Tibial nerve (tissue), 4 donors: ENCODE data around the gene SMIM9. TPM values are rescaled to one million over a fixed set of nuclear protein-coding genes. Genes with fewer than 3 reads are reported as not detected.

Experiments used
- DNase-seq, 2 donors: peaks; one replicate each; pipeline ENCODE4 v3.0.0-alpha.2; 2019; ENCODE audit warnings: low spot score in 2 of 2
- H3K27ac ChIP-seq, 4 donors: fragments of 200-600 bp; sonication (generic) in 3 of 4; one replicate each; pipeline ENCODE4 v1.5.1; 2017 to 2019; ENCODE audit warnings: mild to moderate bottlenecking in 1 of 4
- H3K27me3 ChIP-seq, 2 donors: fragments of 200-600 bp; sonication (generic) in 1 of 2; one replicate each; pipeline versions ENCODE4 v1.5.1 to v1.6.0; 2017 to 2019
- H3K36me3 ChIP-seq, 3 donors: fragments of 200-600 bp; sonication (generic); one replicate each; pipeline ENCODE4 v1.5.1; 2018 to 2019
- H3K4me1 ChIP-seq, 4 donors: fragments of 200-600 bp; sonication (generic) in 3 of 4; one replicate each; pipeline ENCODE4 v1.5.1; 2017 to 2019
- H3K4me3 ChIP-seq, 4 donors: fragments of 200-600 bp; sonication (generic) in 3 of 4; one replicate each; pipeline ENCODE4 v1.5.1; 2017 to 2019; ENCODE audit warnings: mild to moderate bottlenecking in 1 of 4, moderate library complexity in 1 of 4
- H3K9me3 ChIP-seq, 4 donors: fragments of 200-600 bp; sonication (generic) in 3 of 4; one replicate each; pipeline ENCODE4 v1.5.1; 2017 to 2019
- EP300 ChIP-seq, 2 donors: sonication (generic); formaldehyde crosslinking; IDR thresholded peaks; one replicate each; pipeline ENCODE4 v1.6.1; 2017; ENCODE audit warnings: antibody characterized with exemption in 2 of 2, mild to moderate bottlenecking in 1 of 2
- POLR2A ChIP-seq, 2 donors: fragments of 450-650 bp; IDR thresholded peaks; one replicate each; pipeline ENCODE4 v1.6.1; 2017; ENCODE audit warnings: antibody characterized with exemption in 2 of 2, mild to moderate bottlenecking in 2 of 2, moderate library complexity in 2 of 2
- WGBS, 2 donors: methylation state at CpG; one replicate each; pipeline ENCODE4 v1.1.5; 2018; 5-methylcytosine and 5-hydroxymethylcytosine counted together
- total RNA-seq, 4 donors: library from RNA; depleted of rRNA; stranded (reverse); fragments of >200 nt; gene quantifications; one replicate each; pipeline ENCODE4 v1.1.0, GENCODE V29; 2016
- TF ChIP-seq, protein P1 (sequence below), 5 experiments: fragments of 200-600 bp in 3 of 5; fragments of 450-650 bp in 2 of 5; sonication (generic) in 3 of 5; IDR thresholded peaks; one replicate each; pipeline ENCODE4 v1.5.1; 2016 to 2019; ENCODE audit warnings: antibody characterized with exemption in 5 of 5, mild to moderate bottlenecking in 3 of 5, moderate library complexity in 2 of 5

Gene SMIM9
- total RNA-seq, 4 donors from 2014 or later = not detected

DNA sequence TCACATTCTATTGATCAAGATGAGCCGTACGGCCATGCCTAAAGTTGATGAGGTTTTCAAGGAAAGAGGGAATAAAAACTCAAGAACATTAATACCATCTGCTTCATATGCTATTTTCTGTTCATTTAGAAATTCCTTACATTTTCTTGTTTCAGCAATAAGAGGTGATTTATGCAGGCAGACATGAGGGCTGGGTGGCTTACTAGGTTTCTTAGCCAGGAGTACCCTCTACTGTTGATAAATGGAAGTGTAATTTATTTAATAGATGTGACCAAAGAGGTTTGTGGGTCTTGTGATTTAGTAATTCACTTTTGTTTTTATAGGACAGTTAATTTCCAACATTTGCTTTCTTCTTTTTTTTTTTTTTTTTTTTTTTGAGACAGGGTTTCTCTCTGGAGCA is 6.4 kb upstream of the SMIM9 start:
- no peak for DNase-seq
- TF ChIP-seq, protein P1, sequence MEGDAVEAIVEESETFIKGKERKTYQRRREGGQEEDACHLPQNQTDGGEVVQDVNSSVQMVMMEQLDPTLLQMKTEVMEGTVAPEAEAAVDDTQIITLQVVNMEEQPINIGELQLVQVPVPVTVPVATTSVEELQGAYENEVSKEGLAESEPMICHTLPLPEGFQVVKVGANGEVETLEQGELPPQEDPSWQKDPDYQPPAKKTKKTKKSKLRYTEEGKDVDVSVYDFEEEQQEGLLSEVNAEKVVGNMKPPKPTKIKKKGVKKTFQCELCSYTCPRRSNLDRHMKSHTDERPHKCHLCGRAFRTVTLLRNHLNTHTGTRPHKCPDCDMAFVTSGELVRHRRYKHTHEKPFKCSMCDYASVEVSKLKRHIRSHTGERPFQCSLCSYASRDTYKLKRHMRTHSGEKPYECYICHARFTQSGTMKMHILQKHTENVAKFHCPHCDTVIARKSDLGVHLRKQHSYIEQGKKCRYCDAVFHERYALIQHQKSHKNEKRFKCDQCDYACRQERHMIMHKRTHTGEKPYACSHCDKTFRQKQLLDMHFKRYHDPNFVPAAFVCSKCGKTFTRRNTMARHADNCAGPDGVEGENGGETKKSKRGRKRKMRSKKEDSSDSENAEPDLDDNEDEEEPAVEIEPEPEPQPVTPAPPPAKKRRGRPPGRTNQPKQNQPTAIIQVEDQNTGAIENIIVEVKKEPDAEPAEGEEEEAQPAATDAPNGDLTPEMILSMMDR (IDR thresholded peaks at IDR 0.05) = peak; percentile 13 to 49 (median 24)
- TF ChIP-seq EP300 (IDR thresholded peaks at IDR 0.05) = no peak
- TF ChIP-seq POLR2A (IDR thresholded peaks at IDR 0.05) = no peak
- 81 to 87% methylated on average over 2 of the region's 2 CpGs for WGBS, 2 donors

DNA sequence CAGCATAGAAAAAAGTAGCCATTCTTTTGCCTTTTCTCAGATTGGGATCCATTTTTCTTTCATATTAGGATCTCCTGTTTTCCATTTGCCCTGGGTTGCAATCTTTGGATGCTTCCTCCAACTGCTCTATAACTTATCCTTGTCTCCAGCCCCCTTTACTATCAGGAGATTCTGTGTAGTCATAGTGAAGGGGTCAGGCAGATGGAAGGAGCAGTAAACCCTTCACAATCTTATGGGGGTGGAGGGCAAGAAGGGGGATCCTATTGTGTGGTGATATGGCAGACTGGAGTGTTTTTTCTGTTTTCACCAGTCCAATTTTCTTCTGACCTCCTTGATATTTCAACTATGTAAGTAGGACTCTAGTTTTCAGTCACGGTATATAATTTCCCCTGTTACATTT is 1.7 kb upstream of the SMIM9 start:
- Histone ChIP-seq H3K27ac (no peak overlapping the region), H3K9me3 (no peaks in the 10 kb centered on the region), H3K27me3 (no peaks in the 10 kb centered on the region), H3K4me1 (no peaks in the 10 kb centered on the region), H3K36me3 (no peaks in the 10 kb centered on the region), H3K4me3 (no peak overlapping the region)
- TF ChIP-seq EP300 (IDR thresholded peaks at IDR 0.05) = no peak
- TF ChIP-seq, protein P1 (IDR thresholded peaks at IDR 0.05) = no peak
- TF ChIP-seq POLR2A (IDR thresholded peaks at IDR 0.05) = no peak
- WGBS, 2 donors = 40 to 65% methylated on average over 1 of the region's 1 CpG
- DNase-seq = no peak

More for the DNA sequence above, 6.4 kb upstream of the SMIM9 start:
- Histone ChIP-seq H3K27ac (no peak overlapping the region), H3K36me3 (no peaks in the 10 kb centered on the region), H3K27me3 (no peaks in the 10 kb centered on the region), H3K4me1 (no peaks in the 10 kb centered on the region), H3K4me3 (no peak overlapping the region), H3K9me3 (no peaks in the 10 kb centered on the region)

DNA sequence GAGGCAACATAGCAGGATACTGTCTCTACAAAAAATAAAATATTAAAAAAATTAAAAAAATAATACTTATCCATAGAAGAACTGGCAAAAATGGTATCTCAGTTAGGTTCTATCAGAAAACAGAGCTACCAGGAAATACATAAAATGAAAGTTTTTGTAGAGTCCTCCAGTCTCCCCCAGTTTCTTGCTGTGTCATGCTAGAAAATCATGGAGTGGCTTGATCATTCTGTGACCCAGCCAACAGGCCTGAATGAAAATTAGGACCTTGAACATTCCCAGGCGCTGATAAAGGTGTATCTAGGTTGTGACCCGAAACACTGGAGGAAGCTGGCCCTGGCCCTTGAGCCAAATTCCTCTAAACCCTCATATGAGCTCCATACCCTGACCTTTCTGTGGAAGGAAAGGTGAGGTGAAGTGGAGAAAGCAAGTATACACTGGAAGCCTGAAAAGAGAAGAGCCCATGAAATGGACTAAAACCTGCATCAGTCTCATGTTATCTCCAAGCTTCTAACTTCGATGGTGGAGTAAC is 652 bp downstream of the SMIM9 start:
- H3K9me3 ChIP-seq = no peaks in the 10 kb centered on the region
- DNase-seq = no peak
- 67 to 91% methylated on average over 3 of the region's 3 CpGs for WGBS, 2 donors
- no peaks in the 10 kb centered on the region for H3K27me3 ChIP-seq
- H3K4me3 ChIP-seq = no peak overlapping the region
- no peak overlapping the region for H3K27ac ChIP-seq
- no peaks in the 10 kb centered on the region for H3K36me3 ChIP-seq
- no peaks in the 10 kb centered on the region for H3K4me1 ChIP-seq
- TF ChIP-seq POLR2A (IDR thresholded peaks at IDR 0.05) (no peak), EP300 (IDR thresholded peaks at IDR 0.05) (no peak)
- TF ChIP-seq, protein P1 (IDR thresholded peaks at IDR 0.05) = no peak

DNA sequence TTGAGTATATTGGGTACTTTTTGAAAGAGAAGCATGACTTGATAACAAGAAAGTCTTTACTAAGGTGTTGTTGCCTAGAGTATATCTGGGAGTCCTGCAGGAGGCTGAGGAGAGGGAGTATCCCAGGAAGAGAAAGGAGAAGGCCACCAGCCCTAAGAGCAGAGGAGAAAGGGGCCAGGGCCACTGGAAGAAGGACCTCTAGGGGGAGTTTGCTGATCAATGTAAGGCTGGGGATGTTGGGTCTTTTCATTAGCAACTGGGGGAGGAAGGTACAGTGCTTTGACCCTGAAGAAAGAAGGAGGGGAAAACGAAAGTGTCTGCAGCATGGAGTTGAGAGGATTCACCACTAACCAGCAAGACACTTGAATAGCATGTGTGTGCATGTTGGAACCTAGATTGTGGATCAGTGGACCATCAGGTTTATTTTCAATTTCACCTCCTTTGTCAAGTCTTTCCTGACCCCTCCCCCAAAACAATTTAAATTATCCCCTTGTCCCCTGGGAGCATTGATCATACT is 4.5 kb downstream of the SMIM9 start:
- no peak for DNase-seq
- no peak for TF ChIP-seq EP300 (IDR thresholded peaks at IDR 0.05)
- TF ChIP-seq POLR2A (IDR thresholded peaks at IDR 0.05) = no peak
- TF ChIP-seq, protein P1 (IDR thresholded peaks at IDR 0.05) = no peak
- no peaks in the 10 kb centered on the region for H3K4me1 ChIP-seq
- no peaks in the 10 kb centered on the region for H3K36me3 ChIP-seq
- H3K27me3 ChIP-seq = no peaks in the 10 kb centered on the region
- H3K9me3 ChIP-seq = no peaks in the 10 kb centered on the region
- H3K4me3 ChIP-seq = no peak overlapping the region
- 15 to 29% methylated on average over 1 of the region's 1 CpG for WGBS, 2 donors
- no peak overlapping the region for H3K27ac ChIP-seq

DNA sequence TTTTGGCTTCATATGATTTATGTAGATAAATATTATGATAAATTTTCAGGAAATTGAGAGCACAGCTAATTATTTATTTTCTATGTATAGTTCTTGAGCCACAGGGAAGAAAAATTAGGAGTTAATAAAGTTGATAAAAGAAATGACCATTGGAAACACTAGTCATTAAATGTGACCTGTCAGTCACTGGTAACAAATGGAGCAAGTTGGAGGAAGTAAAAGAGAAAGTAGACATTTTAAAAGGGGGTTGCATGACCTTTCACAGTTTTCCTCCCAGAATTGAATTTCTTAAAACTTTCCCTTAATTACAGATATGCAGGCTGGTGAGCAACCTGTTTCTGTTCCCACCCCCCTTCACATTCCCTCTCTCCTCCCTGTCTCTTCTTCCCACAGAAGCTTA is 5.3 kb downstream of the SMIM9 start:
- Histone ChIP-seq H3K9me3 (no peaks in the 10 kb centered on the region), H3K4me3 (no peak overlapping the region), H3K27me3 (no peaks in the 10 kb centered on the region), H3K4me1 (no peaks in the 10 kb centered on the region), H3K36me3 (no peaks in the 10 kb centered on the region), H3K27ac (no peak overlapping the region)
- TF ChIP-seq POLR2A (IDR thresholded peaks at IDR 0.05) = no peak
- TF ChIP-seq, protein P1 (IDR thresholded peaks at IDR 0.05) = no peak
- TF ChIP-seq EP300 (IDR thresholded peaks at IDR 0.05) = no peak
- DNase-seq = no peak
